GM19395 (cell line): ENCODE data around the gene SLC10A3.
A peak's percentile ranks its signal among the peaks of the same experiment; 100 is the strongest.

Source experiments
- ATAC-seq: cut with Tn5 transposase; IDR thresholded peaks from one replicate; pipeline ENCODE4 v1.9.1; 2021; ENCODE audit warnings: mild to moderate bottlenecking, moderate library complexity; ENCODE audit not compliant: unreplicated experiment

SLC10A3 gene, protein sequence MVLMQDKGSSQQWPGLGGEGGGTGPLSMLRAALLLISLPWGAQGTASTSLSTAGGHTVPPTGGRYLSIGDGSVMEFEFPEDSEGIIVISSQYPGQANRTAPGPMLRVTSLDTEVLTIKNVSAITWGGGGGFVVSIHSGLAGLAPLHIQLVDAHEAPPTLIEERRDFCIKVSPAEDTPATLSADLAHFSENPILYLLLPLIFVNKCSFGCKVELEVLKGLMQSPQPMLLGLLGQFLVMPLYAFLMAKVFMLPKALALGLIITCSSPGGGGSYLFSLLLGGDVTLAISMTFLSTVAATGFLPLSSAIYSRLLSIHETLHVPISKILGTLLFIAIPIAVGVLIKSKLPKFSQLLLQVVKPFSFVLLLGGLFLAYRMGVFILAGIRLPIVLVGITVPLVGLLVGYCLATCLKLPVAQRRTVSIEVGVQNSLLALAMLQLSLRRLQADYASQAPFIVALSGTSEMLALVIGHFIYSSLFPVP

DNA sequence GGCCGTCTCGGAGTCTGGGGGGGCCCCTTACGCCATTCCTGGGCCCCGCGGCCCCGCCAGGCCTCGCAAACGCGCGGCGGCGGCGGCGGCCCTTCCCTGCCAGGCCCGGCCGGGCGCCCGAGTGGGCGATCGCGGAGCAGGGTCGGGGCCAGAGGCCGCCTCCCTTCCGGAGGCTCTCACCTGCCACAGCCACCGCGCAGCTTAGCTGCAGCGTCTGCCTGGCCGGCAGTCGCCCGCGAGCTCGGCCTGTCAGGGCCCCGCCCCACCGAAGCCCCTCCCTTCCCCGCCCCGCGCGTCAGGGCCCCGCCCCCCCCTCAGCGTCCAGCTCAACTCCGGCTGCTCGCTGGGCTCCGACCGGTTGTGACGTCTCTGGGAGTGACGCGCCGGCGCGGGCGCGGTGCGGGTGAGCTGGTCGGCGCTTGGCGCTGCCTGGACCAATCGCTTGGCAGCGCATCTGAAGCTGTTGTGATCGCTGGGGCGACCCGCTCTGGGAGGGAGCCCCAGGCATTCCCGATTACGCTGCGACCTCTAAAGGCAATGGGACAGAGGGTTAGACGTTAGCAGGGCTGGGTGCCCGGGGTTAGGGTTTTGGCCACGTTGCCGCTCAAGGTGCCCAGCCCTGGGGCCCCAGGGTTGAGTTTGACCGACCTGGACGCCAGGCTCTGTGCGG lies at the start of gene SLC10A3:
Gene SLC10A3, minus strand, starts transcription at position 216 of the 670 bp plus-strand sequence. CDS start 1,689 bp downstream, outside the sequence.
- peak; percentile 72 for ATAC-seq

GRCh38 chrX:154539077-154539476 lies 48.6 kb upstream of the SLC10A3 start:
- ATAC-seq = no peak

DNA sequence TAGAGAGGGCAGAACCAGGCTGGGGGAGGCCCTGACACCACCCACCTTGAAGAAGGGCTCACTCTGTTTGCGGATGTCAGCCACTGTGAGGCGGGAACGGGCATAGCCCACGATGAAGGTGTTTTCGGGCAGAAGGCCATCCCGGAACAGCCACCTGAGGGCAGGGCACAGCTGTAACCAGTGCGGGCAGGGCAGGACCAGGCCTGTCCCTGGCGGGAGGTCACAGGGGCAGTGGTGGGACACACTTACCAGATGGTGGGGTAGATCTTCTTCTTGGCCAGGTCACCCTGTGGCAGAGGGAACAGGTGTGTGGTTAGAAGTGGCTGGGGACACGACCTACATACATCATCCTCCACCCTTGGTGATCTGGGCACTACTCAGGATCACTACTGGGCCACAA lies 45.5 kb upstream of the SLC10A3 start:
- ATAC-seq = no peak

GRCh38 chrX:154534526-154535322 lies 44.3 kb upstream of the SLC10A3 start:
- ATAC-seq = peak; percentile 94

GRCh38 chrX:154532690-154533089 lies 42.3 kb upstream of the SLC10A3 start:
- ATAC-seq = no peak

- no peak for ATAC-seq
Observed at GRCh38 chrX:154531626-154532025, 41.2 kb upstream of the SLC10A3 start.

GRCh38 chrX:154530286-154530685 lies 39.9 kb upstream of the SLC10A3 start:
- no peak for ATAC-seq

- ATAC-seq = no peak
Observed at GRCh38 chrX:154529206-154529612, 38.8 kb upstream of the SLC10A3 start.

- ATAC-seq = no peak
Observed at GRCh38 chrX:154526901-154527675, 36.7 kb upstream of the SLC10A3 start.

DNA sequence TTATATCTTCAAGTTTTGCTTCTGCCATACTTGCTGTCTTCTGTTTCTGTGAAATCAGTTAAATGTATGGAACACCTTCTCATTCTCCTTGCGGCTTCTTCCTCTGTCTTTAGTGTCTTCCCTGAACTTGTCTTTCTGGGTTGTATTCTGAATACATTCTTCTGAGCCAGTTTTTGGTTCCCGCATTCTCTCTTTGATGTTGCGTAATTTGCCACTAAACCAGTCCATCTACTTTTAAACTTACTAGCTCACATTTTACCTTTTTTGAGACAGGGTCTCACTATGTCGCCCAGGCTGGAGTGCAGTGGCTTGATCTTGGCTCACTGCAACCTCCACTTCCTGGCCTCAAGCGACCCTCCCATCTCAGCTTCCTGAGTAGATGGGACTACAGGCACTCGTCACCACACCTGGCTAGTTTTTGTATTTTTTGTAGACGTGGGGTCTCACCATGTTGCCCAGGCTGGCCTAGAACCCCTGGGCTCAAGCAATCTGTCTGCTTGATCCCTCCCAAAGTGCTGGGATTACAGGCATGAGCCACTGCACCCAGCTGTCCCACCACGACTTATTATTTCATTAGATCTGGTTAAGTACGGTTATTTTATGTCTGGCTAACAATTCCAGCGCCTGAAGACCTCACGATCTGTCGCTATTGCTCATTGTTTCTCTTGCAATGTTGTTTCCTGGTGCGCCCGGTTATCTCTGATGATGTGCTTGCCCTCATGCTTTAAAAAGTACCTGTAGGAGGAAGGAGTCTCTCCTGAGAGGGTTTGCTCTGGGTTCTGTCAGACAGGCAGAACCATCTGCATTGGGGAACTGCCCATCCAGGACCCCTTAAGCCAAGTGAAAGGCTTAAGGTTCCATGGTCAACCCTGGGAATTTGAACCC lies 35.4 kb upstream of the SLC10A3 start:
- ATAC-seq = no peak

- no peak for ATAC-seq
Observed at GRCh38 chrX:154519389-154519788, 29.0 kb upstream of the SLC10A3 start.

DNA sequence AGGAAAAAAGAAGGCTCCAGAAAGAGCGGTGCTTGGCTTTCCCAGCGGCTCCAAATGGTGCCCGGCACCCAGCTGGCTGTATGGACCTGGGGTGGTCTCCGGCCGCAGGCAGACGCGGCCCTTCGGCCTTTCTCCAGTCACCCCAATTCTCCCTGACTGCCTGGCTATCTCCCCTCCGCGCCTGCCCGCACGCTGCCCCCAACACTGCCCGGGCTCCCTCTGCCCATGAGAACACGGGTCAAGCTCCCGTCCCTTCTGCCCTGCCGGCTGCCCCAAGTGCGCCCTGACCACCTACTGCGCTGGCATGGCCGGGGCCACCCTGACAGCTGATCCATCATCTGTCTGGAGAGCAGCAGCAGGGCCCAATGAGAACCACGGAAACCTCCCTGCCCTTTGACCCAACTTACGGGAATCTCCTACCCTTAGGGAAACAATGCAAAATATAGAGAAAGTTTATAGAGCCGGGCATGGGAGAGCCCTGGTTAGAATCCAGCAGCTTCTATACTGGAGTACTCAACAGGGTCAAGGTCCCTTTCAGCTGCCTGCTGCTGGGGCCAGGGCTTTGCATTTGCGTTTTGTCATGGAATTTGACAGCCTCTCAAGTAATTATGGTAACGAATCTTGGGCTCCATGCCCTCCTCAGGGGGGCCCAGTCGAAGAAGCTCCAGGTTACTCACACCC lies 26.8 kb upstream of the SLC10A3 start:
- ATAC-seq = no peak

- peak; percentile 23 for ATAC-seq
Observed at GRCh38 chrX:154516656-154517100, 26.2 kb upstream of the SLC10A3 start.

DNA sequence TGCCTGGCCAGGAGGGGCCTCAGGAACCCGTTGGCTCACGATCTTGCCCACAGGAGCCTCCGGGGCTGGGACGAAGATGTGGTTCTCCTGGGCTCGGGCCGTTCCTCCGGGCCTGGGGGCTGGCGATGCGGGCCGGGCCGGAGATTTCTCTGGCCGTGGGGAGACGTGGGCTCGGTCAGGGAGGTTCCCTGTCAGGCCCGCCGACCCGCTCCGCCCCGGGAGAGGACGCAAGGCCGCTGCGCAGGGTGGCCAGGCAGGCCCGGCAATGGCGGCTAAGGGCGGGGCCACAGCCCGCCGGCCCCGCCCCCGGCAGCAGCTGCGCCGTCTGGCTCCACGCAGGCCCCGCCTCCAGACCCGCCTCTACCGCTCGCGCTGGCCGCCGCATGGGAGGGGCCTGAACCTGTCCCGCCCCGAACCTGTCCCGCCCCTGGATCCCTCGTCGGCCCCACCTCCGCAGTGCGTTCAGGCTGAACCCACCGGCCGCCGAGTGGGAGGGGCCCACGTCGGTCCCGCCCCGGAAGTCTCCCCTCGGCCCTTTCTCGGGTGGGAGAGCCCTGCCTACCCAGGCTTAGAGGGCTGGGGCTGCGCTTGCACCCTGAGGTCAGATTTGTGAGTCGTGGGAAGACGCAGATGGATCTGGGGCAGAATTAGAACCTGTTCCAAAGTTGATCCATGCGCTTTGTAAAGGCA lies 25.7 kb upstream of the SLC10A3 start, which contains the start of gene FAM3A:
Gene FAM3A, minus strand, starts transcription at position 267 of the 690 bp plus-strand sequence. CDS start 460 bp downstream, outside the sequence.
- peak; percentile 86 for ATAC-seq

DNA sequence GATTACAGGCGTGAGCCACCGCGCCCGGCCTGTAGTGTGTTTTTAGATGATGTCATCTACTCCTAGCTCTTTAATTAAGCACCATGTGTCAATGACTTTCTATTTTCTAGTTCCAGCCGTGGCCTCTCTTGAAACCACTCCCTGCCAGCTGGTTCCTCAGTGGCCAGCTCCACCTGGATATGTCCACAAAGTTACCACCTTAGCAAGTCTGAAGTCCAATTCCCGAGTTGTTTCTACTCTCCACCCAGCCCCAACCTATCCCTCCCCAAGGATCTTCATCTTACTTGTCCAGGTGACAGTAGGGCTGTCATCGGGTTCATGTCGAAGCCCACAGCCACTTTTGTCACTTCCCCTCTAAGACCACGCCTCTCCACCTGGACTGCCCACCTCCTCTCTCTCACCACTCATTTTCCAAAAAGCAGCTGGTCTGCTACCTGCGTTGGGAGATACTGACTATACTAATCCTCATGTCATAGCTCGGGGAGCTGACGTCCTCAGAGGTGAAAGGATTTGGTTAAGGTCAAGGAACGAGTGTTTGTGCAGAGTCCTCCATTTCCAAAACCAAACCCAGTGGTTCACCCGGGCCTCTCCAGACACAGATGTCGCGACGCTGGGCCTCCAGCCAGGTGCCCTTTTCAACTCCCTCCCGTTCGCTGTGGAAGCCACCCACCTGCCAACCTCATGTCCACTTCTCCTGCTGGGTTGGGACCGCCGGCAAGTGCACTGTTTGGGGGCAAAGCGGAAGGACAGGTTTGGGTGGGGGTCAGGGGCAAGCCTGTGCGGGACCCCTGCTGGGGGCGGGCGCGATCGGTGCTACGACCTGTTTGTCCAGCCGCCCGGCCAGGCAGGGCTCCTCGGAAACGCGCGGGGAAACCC lies 24.9 kb upstream of the SLC10A3 start:
- peak; percentile 36 for ATAC-seq

DNA sequence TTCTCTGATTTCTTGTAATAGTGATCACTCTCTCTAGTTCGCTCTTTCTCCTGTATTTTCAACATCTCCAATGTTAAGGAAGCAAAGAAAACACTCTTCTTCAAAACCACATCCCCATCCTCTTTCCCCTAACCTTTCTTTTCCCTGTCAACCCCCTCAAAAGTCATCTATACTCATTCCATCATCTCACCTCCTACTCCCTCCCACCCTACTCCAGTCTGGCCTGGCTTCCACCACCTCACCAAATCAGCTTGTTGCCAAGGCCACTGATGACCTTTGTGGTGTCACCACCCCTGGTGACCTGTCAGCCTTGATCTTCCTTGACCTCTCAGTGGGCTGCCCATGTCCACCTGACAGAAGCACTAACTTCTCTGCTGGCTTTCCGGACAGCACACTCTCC lies 23.3 kb upstream of the SLC10A3 start:
- ATAC-seq = no peak

- no peak for ATAC-seq
Observed at GRCh38 chrX:154512879-154513553, 22.6 kb upstream of the SLC10A3 start.
